Liver (tissue), 9 donors: ENCODE measurements around the gene NCAM1. TPM values are rescaled to one million over a fixed set of nuclear protein-coding genes. Genes with fewer than 3 reads are reported as not detected.

Experiments
- DNase-seq: peaks from one replicate; pipeline ENCODE4 v3.0.0-alpha.2; 2017; ENCODE audit warnings: low spot score
- H3K27ac ChIP-seq, 2 donors: one replicate each; pipeline ENCODE4 v1.7.0; 2013; ENCODE audit warnings: inconsistent platforms in 2 of 2, low read length in 2 of 2, control low read depth in 1 of 2, low read depth in 1 of 2, mild to moderate bottlenecking in 1 of 2
- H3K27me3 ChIP-seq, 4 donors: one replicate each; pipeline versions ENCODE4 v1.6.1 to v1.7.0; 2013; ENCODE audit warnings: low read length in 3 of 4, inconsistent platforms in 1 of 4, mild to moderate bottlenecking in 1 of 4, moderate library complexity in 1 of 4; ENCODE audit not compliant: control insufficient read depth in 4 of 4, insufficient read depth in 4 of 4
- H3K36me3 ChIP-seq, 4 donors: one replicate each; pipeline versions ENCODE4 v1.6.1 to v1.7.0; 2013; ENCODE audit warnings: low read length in 3 of 4, mild to moderate bottlenecking in 3 of 4, low read depth in 1 of 4, moderate library complexity in 1 of 4; ENCODE audit not compliant: control insufficient read depth in 4 of 4, insufficient read depth in 3 of 4
- H3K4me1 ChIP-seq, 4 donors: one replicate each; pipeline versions ENCODE4 v1.6.1 to v1.7.0; 2013; ENCODE audit warnings: low read length in 3 of 4, mild to moderate bottlenecking in 3 of 4, moderate library complexity in 1 of 4; ENCODE audit not compliant: control insufficient read depth in 4 of 4, insufficient read depth in 4 of 4
- H3K4me3 ChIP-seq, 3 donors: one replicate each; pipeline versions ENCODE4 v1.6.1 to v1.7.0; 2013; ENCODE audit warnings: low read length in 3 of 3, control low read depth in 1 of 3, low read depth in 1 of 3, mild to moderate bottlenecking in 1 of 3
- H3K9ac ChIP-seq, 2 donors: one replicate each; pipeline ENCODE4 v1.7.0; 2013; ENCODE audit warnings: low read length in 2 of 2, mild to moderate bottlenecking in 2 of 2, moderate library complexity in 2 of 2, control low read depth in 1 of 2, low read depth in 1 of 2
- H3K9me3 ChIP-seq, 4 donors: one replicate each; pipeline versions ENCODE4 v1.6.1 to v1.7.0; 2013; ENCODE audit warnings: low read length in 3 of 4; ENCODE audit not compliant: control insufficient read depth in 4 of 4
- ATF3 ChIP-seq: IDR thresholded peaks from 2 replicates; pipeline ENCODE4 v1.6.1; 2016; ENCODE audit warnings: antibody characterized with exemption
- CTCF ChIP-seq: fragments of 150-350 bp; IDR thresholded peaks from 2 replicates; pipeline ENCODE4 v1.5.1; 2017; ENCODE audit warnings: improper control_type of control experiment, low read depth, low read length; ENCODE audit not compliant: missing input control
- EGR1 ChIP-seq, 2 donors: IDR thresholded peaks; 2 replicates each; pipeline ENCODE4 v1.6.1; 2016 to 2018; ENCODE audit warnings: antibody characterized with exemption in 2 of 2, low read depth in 2 of 2
- FOXA1 ChIP-seq: IDR thresholded peaks from 2 replicates; pipeline ENCODE4 v1.6.1; 2016; ENCODE audit warnings: antibody characterized with exemption
- FOXA2 ChIP-seq: IDR thresholded peaks from 2 replicates; pipeline ENCODE4 v1.6.1; 2016; ENCODE audit warnings: antibody characterized with exemption
- GABPA ChIP-seq, 2 donors: IDR thresholded peaks in 1 of 2; conservative IDR thresholded peaks in 1 of 2; 2 replicates each; pipeline ENCODE4 v1.6.1; 2016; ENCODE audit warnings: antibody characterized with exemption in 2 of 2, mild to moderate bottlenecking in 1 of 2, moderate library complexity in 1 of 2
- HNF4A ChIP-seq, 2 donors: conservative IDR thresholded peaks; 2 replicates each; pipeline ENCODE4 v1.6.1; 2016; ENCODE audit warnings: antibody characterized with exemption in 2 of 2, mild to moderate bottlenecking in 2 of 2
- HNF4G ChIP-seq: IDR thresholded peaks from 2 replicates; pipeline ENCODE4 v1.6.1; 2016; ENCODE audit warnings: antibody characterized with exemption
- JUND ChIP-seq, 2 donors: IDR thresholded peaks; 2 replicates each; pipeline ENCODE4 v1.6.1; 2016; ENCODE audit warnings: antibody characterized with exemption in 2 of 2
- MAX ChIP-seq: IDR thresholded peaks from 2 replicates; pipeline ENCODE4 v1.6.1; 2016; ENCODE audit warnings: antibody characterized with exemption
- NR2F2 ChIP-seq: IDR thresholded peaks from 2 replicates; pipeline ENCODE4 v1.6.1; 2016; ENCODE audit warnings: antibody characterized with exemption
- RAD21 ChIP-seq, 2 donors: IDR thresholded peaks; 2 replicates each; pipeline ENCODE4 v1.6.1; 2016; ENCODE audit warnings: antibody characterized with exemption in 2 of 2, mild to moderate bottlenecking in 2 of 2
- REST ChIP-seq: IDR thresholded peaks from 2 replicates; pipeline ENCODE4 v1.6.1; 2016; ENCODE audit warnings: antibody characterized with exemption, mild to moderate bottlenecking
- RXRA ChIP-seq, 2 donors: IDR thresholded peaks; 2 replicates each; pipeline ENCODE4 v1.6.1; 2017 to 2018; ENCODE audit warnings: antibody characterized with exemption in 2 of 2, mild to moderate bottlenecking in 1 of 2
- SP1 ChIP-seq: IDR thresholded peaks from 2 replicates; pipeline ENCODE4 v1.6.1; 2018; ENCODE audit warnings: antibody characterized with exemption, mild to moderate bottlenecking
- TAF1 ChIP-seq: conservative IDR thresholded peaks from 2 replicates; pipeline ENCODE4 v1.6.1; 2016; ENCODE audit warnings: antibody characterized with exemption, mild to moderate bottlenecking
- YY1 ChIP-seq: IDR thresholded peaks from 2 replicates; pipeline ENCODE4 v1.6.1; 2016; ENCODE audit warnings: antibody characterized with exemption, mild to moderate bottlenecking
- ZBTB33 ChIP-seq: IDR thresholded peaks from 2 replicates; pipeline ENCODE4 v1.6.1; 2016; ENCODE audit warnings: antibody characterized with exemption
- WGBS: extraction: QIAGEN DNeasy Blood & Tissue Kit; methylation state at CpG from one replicate; pipeline ENCODE4 v1.1.7; 2013; 5-methylcytosine and 5-hydroxymethylcytosine counted together
- polyA plus RNA-seq, 2 donors: library from polyadenylated mRNA; stranded (reverse) in 1 of 2; unstranded in 1 of 2; fragments of 200-250 nt in 1 of 2; fragments of >200 nt in 1 of 2; fragmentation: Nextera tagmentation in 1 of 2; extraction: Ambion mirVana in 1 of 2; gene quantifications; one replicate each; pipeline versions ENCODE4 v1.2.1 to v1.2.3, GENCODE V29; 2013 to 2015
- total RNA-seq, 2 donors: library from RNA; depleted of rRNA; stranded (reverse); fragments of >200 nt; gene quantifications; one replicate each; pipeline ENCODE4 v1.2.3, GENCODE V29; 2014
- donor health status: healthy.
- donor health status: healthy.
- donor health status: healthy.
- donor health status: healthy.
- donor health status: healthy.

Gene NCAM1
- total and polyA plus RNA-seq, 4 donors = 0.65 to 2.1 (median 0.88) TPM

- no peaks in the 10 kb centered on the region for H3K36me3 ChIP-seq
- no peak for DNase-seq
- no peak overlapping the region for H3K4me3 ChIP-seq
- TF ChIP-seq CTCF = no peak
- TF ChIP-seq RAD21 (IDR thresholded peaks at IDR 0.05) = no peak
- no peak for TF ChIP-seq ZBTB33
- TF ChIP-seq YY1 = no peak
- TF ChIP-seq REST = no peak
- no peaks in the 10 kb centered on the region for H3K27me3 ChIP-seq
- no peaks in the 10 kb centered on the region for H3K9me3 ChIP-seq
- H3K4me1 ChIP-seq = no peaks in the 10 kb centered on the region
- H3K27ac ChIP-seq = no peak overlapping the region
- H3K9ac ChIP-seq = no peak overlapping the region
- 53% methylated on average over 2 of the region's 2 CpGs for WGBS
Observed at GRCh38 chr11:112995423-112996090, 34.3 kb downstream of the NCAM1 start.

GRCh38 chr11:112996994-112997393, 35.8 kb downstream of the NCAM1 start:
- no peak for DNase-seq
- no peak for TF ChIP-seq RXRA (IDR thresholded peaks at IDR 0.05)
- no peak for TF ChIP-seq CTCF
- TF ChIP-seq TAF1 = no peak
- TF ChIP-seq NR2F2 = no peak
- TF ChIP-seq GABPA (IDR thresholded peaks at IDR 0.05 in 1 of 2, conservative IDR thresholded peaks at IDR 0.05 in 1 of 2) = no peak
- no peak for TF ChIP-seq ZBTB33
- TF ChIP-seq EGR1 (IDR thresholded peaks at IDR 0.05; ENCODE audit: low read depth in 2 of 2) = no peak
- no peak for TF ChIP-seq ATF3
- TF ChIP-seq JUND (IDR thresholded peaks at IDR 0.05) = no peak
- TF ChIP-seq FOXA2 = no peak
- no peak for TF ChIP-seq SP1
- TF ChIP-seq HNF4A (conservative IDR thresholded peaks at IDR 0.05) = no peak
- TF ChIP-seq MAX = no peak
- no peak for TF ChIP-seq RAD21 (IDR thresholded peaks at IDR 0.05)
- TF ChIP-seq FOXA1 = no peak
- no peak for TF ChIP-seq HNF4G
- Histone ChIP-seq H3K4me1 (no peaks in the 10 kb centered on the region), H3K4me3 (no peak overlapping the region), H3K9me3 (no peaks in the 10 kb centered on the region), H3K36me3 (no peaks in the 10 kb centered on the region), H3K9ac (no peak overlapping the region), H3K27ac (no peak overlapping the region), H3K27me3 (no peaks in the 10 kb centered on the region)
- 69% methylated on average over 2 of the region's 2 CpGs for WGBS
